ENCODE measurements around the gene PRKG1. TPM values are rescaled to one million over a fixed set of nuclear protein-coding genes. Genes with fewer than 3 reads are reported as not detected.
"Not testable (repeated sequence)": the region's sequence is repeated elsewhere in the genome, so short reads cannot be mapped to it uniquely, and the experiment has no call there.

PRKG1 gene
- total RNA-seq, 1 donor from 2014 or later = 0.17 TPM

DNA sequence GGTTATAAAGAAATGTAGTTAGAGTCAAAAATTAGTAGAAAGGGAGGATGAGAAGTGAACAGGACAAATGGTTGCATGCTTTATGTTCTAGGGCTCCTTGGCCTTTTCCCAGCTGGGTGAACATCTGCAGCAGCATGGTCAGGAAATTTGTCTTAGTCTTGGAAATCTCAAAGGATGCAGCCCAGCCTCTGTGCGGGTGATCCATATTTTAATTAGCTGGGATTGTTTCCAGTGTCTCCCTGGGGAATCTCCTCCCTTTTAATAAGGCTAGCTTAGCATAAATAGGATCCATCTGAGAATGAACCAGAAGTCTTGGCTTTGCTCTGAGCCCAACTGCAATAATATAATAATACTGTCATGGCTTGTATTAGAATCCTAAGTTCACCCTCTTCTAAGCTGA is 198.3 kb downstream of the PRKG1 start:
- no peak overlapping the region for H3K4me3 ChIP-seq (ENCODE audit: low read depth, low read length)
- TF ChIP-seq, protein P1, sequence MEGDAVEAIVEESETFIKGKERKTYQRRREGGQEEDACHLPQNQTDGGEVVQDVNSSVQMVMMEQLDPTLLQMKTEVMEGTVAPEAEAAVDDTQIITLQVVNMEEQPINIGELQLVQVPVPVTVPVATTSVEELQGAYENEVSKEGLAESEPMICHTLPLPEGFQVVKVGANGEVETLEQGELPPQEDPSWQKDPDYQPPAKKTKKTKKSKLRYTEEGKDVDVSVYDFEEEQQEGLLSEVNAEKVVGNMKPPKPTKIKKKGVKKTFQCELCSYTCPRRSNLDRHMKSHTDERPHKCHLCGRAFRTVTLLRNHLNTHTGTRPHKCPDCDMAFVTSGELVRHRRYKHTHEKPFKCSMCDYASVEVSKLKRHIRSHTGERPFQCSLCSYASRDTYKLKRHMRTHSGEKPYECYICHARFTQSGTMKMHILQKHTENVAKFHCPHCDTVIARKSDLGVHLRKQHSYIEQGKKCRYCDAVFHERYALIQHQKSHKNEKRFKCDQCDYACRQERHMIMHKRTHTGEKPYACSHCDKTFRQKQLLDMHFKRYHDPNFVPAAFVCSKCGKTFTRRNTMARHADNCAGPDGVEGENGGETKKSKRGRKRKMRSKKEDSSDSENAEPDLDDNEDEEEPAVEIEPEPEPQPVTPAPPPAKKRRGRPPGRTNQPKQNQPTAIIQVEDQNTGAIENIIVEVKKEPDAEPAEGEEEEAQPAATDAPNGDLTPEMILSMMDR (conservative IDR thresholded peaks at IDR 0.05; ENCODE audit: low read depth, low read length) = no peak
- no peak for DNase-seq (ENCODE audit: low read depth)

DNA sequence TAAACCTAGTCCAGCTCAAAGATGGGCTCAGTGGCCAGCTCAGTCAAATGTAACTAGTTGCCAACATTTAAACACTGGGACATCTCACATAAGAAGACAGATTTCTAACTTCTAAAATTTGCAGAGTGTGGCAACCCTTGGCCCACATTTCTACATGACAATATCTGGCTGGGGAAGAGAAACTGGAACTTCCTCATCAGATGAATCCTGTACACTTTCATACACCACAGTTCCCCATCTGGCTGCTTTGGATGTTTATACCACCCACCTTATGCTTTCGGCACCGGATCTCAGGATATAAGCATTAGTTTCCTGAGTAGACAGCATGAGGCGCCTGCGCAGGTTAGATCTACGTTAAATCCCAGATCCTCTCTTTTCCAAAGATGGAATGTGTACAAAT is 199.3 kb downstream of the PRKG1 start:
- no peak for DNase-seq (ENCODE audit: low read depth)
- H3K4me3 ChIP-seq (ENCODE audit: low read depth, low read length) = no peak overlapping the region
- TF ChIP-seq, protein P1 (conservative IDR thresholded peaks at IDR 0.05; ENCODE audit: low read depth, low read length) = no peak

DNA sequence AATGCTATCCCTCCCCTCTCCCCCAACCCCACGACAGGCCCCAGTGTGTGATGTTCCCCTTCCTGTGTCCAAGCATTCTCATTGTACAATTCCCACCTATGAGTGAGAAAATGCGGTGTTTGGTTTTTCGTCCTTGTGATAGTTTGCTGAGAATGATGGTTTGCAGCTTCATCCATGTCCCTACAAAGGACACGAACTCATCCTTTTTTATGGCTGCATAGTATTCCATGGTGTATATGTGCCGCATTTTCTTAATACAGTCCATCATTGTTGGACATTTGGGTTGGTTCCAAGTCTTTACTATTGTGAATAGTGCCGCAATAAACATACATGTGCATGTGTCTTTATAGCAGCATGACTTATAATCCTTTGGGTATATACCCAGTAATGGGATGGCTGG is 201.8 kb downstream of the PRKG1 start:
- H3K4me3 ChIP-seq (ENCODE audit: low read depth, low read length); DNase-seq (ENCODE audit: low read depth): not testable (repeated sequence)

DNA sequence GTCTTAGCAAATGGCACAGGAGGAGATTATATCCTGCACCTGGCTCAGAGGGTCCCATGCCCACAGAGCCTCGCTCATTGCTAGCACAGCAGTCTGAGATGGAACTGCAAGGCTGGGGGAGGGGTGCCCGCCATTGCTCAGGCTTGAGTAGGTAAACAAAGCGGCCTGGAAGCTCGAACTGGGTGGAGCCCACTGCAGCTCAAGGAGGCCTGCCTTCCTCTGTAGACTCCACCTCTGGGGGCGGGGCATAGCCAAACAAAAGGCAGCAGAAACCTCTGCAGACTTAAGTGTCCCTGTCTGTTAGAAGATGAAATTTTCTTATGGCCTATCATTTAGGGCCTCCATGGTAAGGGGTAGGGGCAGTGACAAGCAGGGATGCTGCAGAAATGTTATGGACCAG is 207.1 kb downstream of the PRKG1 start:
- not testable (repeated sequence) for DNase-seq (ENCODE audit: low read depth); H3K4me3 ChIP-seq (ENCODE audit: low read depth, low read length)

DNA sequence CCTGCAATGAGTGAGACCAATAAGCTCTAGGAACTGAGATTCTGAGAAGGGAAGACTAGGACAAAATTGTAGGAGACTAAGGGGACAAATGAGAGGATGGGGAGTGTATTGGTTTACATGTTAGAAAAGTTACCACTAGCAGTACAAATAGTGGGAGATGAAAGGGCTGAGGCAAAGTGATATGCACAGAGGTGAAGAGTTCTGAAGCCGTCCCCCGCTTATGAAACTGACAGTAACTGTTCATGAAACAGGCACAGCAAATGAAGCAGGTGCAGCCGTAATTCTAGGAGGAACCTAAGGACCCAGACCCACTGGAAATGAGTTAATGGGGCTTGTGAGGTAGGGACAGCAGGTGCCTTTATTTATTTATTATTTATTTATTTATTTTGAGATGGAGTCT is 211.3 kb downstream of the PRKG1 start:
- DNase-seq (ENCODE audit: low read depth) = no peak
- H3K4me3 ChIP-seq (ENCODE audit: low read depth, low read length) = no peak overlapping the region
- TF ChIP-seq, protein P1 (conservative IDR thresholded peaks at IDR 0.05; ENCODE audit: low read depth, low read length) = no peak

DNA sequence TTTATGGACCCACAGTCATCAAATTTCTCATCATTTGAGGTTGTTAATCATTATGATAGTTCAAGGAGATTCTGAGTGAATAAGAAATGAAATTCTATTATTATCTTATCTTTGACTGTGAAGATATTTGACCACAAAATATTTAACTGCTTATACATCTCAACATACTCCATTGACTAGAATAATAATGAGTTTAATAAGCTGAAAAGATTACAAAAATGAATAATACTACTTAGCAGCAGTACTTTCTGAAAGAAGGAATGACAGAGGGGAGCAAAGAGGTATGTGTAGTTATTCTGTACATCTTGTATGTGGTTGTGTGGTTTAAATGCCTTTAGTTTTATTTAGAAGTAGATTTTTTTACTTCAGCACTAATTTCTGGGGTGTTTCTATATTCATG is 214.2 kb downstream of the PRKG1 start:
- no peak overlapping the region for H3K4me3 ChIP-seq (ENCODE audit: low read depth, low read length)
- no peak for DNase-seq (ENCODE audit: low read depth)
- TF ChIP-seq, protein P1 (conservative IDR thresholded peaks at IDR 0.05; ENCODE audit: low read depth, low read length) = no peak

DNA sequence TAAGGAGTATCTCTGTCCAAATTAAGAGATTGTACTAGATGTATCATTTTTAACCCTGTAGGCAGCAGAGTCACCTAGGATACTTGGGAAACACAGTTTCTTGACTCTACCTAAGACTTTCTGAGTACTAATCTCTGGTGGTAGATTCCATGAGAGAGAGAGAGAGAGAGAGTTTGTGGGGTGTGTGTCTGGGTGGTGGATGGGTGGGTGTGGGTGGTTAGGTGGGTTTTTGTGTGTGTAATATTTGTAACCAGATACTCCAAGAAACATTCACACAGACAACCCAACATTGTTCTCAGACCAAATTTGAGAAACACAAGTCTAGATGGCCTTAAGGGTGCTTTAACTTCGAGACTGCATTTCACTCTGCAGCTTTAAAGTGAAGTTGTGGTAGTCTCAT is 215.2 kb downstream of the PRKG1 start:
- TF ChIP-seq, protein P1 (conservative IDR thresholded peaks at IDR 0.05; ENCODE audit: low read depth, low read length) = no peak
- H3K4me3 ChIP-seq (ENCODE audit: low read depth, low read length) = no peak overlapping the region
- DNase-seq (ENCODE audit: low read depth) = no peak

DNA sequence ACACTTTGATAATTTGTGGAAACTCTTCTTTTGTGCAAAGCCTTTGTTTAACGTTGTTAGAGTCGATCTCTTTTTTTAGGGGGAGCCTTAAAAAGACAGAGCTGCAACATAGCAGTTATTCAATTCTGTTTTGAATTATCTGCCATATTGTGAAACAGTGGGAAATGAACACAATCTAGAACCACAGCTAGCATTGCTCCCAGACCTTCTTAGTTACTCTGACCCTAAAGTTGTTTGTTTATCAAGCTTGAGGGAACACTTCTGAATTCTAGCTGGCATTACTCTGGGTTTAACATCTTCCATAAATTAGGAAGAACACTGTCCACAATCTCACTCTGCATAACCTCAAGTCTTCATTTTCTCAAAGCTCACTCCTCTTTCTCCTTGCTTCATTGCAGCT is 217.7 kb downstream of the PRKG1 start:
- DNase-seq (ENCODE audit: low read depth) = no peak

More for the DNA sequence above, 217.7 kb downstream of the PRKG1 start:
- TF ChIP-seq, protein P1 (conservative IDR thresholded peaks at IDR 0.05; ENCODE audit: low read depth, low read length) = no peak
- no peak overlapping the region for H3K4me3 ChIP-seq (ENCODE audit: low read depth, low read length)

Measured in epithelial cell of proximal tubule (primary cell).